GM20431 (cell line): ENCODE data around the gene GABBR1.
"Not testable (repeated sequence)": the region's sequence is repeated elsewhere in the genome, so short reads cannot be mapped to it uniquely, and the experiment has no call there.

Experiments
- in situ Hi-C: fragments of 300-500 bp; cut with MseI, MboI; formaldehyde crosslinking; loops from one replicate; pipeline ENCODE4 v1.15.0; 2020; ENCODE audit warnings: low sequenced_read_pairs; ENCODE audit not compliant: unreplicated experiment

The GABBR1 gene

DNA sequence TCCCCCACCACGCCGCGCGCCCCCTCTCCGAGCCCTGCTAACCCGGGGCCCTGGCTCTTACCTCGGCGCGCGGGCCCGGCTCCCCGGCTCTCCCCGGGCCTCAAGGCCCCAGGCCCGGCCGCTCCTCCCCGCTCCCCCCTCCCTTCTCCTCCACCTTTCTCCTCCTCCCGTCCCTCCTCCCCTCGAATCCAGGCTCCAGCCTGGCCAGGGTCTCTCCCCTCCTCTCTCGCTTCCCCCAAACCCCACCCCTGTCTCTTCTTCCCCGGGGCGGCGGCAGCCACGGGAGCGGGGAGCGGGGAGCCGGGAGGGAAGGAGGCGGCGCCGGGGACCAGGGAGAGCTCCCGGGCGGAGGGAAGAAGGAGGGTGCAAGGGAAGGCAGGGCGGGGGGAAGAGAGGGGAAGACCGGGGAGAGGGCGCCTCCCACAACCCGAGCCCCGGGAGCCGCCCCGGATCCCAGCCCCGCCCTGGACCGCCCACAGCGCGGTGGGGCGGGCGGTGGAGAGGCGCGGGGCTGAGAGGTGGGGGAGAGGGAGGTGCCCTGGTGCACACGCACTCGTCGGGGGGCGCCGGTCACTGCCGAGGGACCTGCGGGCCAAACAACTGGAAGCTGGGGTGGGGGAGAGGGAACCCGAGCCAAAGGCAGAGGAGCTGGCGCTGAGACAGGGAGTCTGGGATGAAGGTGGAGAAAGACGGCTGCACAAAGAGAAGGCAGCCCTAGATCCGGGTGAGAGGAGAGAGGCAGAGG, at the start of gene GABBR1:
Gene GABBR1 (minus strand): TSS at position 395 of the 745 bp plus-strand sequence. CDS start 798 bp downstream, outside the sequence.
- in situ Hi-C loops: no loop called here

DNA sequence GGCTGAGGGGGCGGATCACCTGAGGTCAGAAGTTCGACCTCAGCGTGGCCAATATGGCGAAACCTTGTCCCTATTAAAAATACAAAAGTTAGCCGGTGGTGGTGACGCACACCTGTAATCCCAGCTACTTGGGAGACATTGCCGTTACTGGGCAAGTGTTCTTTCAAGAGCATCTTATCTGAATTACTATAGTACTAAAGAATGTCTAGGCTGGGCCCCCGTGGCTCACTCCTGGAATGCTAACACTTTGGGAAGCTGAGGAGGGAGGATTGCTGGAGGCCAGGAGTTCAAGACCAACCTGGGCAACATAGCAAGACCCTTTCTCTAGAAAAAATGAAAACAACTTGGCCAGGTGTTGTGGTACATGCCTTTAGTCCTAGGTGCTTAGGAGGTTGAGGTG, 48.8 kb upstream of the GABBR1 start:
- in situ Hi-C loops: no loop called here

DNA sequence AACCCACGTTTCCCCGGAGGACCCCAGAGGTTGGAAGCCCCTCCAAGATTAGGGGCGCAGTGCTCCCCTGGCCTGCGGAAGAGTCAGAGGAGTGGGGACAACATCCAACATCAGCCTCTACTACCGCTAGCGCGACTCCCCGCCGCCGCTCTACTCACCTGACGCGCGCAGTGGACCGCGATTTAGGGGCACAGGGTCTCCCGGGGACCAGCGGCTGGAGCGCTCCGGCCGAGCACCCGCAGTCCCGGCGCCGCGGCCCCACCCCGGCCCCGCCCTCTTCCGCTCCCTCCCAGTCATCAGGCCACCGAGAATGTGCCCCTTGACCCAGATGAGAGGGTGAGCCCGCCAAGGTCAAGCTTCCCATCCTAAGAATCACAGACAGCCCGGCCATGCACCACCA, 47.9 kb upstream of the GABBR1 start, which contains the start of gene ZFP57:
Gene ZFP57 (minus strand): TSS at position 249 of the 400 bp plus-strand sequence. CDS start 4,149 bp downstream, outside the sequence.
- in situ Hi-C loops: no loop called here

DNA sequence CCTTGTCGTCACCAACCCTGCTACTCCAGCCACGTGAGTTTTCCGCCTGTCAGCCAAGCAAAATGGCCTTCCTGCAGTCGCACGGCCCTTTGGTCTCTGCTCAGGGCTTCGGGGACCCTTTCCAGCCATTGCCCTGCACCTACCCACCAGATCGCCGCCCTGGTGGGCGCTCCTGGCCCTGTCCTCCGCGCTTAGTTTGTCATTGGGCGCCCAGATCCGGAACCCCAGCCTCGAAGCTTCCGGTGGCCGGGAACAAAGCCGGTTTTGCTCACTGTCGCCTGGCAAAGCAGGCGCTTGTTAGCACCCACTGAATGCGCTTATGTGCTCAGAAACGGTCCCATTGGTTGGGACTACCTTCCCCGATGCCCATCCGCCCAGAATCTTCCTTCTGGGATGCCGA, 47.4 kb upstream of the GABBR1 start:
- in situ Hi-C loops: no loop called here

DNA sequence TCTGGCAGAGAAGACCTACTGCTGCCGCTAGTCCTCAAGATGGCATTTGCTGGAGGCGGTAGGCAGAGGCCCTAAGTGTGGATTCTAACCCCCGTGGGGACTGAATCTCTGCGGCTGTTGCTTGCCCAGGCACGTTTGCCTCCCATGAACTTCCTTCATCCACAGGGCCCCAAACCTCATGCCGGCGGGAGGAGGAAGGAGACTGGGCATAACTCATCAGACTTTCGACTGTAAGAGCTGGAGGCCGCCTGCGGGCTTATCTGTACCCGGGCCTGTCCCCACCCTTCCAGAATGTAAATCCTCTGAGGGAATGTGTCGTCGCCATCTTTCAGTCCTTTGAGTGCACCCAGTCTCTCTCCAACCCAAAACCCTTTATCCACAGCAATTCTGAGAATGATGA, 47.0 kb upstream of the GABBR1 start:
- in situ Hi-C loops: no loop called here

DNA sequence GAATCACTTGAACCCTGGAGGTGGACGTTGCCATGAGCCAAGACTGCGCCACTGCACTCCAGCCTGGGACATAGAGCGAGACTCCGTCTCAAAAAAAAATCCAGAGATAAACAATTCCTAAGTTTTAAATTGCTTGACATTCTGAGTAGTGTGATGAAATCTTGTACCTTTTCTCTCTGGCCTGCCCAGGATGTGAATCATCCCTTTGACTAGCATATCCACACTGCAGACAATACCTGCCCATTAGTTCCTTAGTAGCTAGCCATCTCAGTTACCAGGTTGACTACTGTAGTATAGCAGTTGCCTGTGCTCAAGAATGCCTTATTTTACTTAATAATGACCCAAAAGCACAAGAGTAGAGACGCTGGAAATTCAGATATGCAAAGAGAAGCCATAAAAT, 45.1 kb upstream of the GABBR1 start:
- in situ Hi-C loops: no loop called here

DNA sequence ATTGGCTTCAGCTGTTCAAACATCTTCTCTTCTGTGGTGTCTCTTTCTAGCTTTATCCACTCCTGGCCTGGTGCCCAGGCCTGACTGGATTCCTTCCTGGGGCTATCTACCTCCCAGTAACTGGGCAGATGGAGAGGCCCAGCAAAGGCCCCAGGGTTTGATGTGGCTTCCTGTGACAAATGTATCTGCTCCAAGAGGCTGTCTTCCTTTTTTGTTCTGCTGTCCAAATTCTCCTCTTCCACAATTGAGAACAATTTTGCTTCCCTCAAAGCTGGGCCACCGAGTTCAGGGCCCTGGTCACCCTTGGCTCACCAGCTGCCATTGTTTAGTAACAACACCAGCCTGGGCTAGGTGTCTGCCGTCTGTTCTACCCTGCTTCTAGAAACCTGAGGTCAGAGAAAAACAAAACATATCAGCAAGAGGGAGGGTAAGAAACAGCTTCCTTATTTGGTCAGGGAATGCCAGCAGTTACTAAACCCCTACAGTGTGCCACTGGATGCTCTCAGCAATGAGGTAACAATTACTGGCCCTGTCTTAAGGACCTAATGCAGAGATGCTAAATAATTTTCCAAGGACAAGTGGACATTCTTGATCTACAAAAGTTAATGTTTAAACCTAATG, 44.1 kb upstream of the GABBR1 start:
- in situ Hi-C loops: no loop called here

DNA sequence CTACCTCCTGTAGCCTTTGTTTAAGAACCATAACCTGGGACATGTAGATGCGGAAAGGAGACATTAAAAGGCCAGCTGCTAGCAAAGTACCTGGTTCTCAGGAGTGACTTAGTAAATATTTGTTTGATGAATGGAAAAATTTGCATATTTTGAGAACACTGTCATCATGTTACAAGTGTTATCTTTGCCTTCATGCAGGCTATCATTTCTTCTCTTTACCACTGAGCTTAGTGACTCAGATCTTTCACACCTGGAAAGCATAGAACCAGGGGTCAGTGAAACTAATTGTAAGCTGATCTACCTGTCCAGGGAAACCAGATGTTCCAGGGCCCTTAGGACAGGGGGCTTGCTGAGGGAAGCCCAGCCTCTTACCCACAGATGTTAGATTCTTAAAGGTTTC, 42.6 kb upstream of the GABBR1 start:
- in situ Hi-C loops: no loop called here

DNA sequence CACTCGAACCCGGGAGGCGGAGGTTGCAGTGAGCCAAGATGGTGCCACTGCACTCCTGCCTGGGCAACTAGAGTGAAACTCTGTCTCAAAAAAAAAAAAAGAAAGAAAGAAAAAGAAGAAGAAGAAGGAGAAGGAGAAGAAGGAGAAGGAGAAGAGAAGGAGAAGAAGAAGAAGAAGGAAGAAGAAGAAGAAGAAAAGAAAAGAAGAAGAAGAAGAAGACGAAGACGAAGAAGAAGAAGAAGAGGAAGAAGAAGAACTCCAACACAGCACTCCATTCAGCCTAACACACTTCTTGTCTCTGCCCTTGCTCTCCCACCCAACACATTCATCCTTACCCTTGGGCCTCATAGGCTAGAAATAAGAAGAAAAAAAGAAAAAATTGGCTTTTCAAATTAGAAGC, 41.0 kb upstream of the GABBR1 start:
- in situ Hi-C loops: no loop called here

DNA sequence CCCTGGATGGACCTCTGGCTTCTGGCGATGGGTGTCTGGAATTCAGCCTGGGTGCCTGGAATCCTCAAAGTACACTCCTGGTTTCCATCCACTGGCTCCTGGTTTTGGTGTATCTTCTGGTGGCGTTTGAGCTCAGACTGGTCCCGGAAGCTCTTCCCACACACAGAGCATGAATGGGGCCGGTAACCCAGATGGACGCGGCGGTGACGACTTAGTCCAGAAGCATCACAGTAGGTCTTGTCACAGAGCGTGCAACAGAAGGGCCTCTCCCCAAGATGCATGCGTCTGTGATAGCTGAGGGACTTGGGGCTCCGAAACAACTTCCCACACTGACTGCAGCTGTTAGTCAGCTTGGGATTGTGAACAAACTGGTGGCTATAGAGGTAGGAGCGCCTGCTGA, 40.2 kb upstream of the GABBR1 start:
- in situ Hi-C loops: no loop called here

DNA sequence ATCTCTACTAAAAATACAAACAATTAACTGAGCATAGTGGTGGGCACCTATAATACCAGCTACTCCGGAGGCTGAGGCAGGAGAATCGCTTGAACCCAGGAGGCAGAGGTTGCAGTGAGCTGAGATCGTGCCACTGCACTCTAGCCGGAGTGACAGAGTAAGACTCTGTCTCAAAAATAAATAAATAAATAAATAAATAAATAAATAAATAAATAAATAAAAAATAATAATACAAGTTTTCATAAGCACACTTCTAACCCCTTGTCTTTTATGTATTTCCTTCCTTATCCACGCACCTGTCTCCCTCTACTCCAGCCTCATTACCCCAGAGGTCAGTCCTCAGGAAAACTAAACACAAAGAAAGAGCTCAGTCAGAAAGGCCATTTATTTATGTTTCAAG, 39.1 kb upstream of the GABBR1 start:
- in situ Hi-C loops: not testable (repeated sequence)

DNA sequence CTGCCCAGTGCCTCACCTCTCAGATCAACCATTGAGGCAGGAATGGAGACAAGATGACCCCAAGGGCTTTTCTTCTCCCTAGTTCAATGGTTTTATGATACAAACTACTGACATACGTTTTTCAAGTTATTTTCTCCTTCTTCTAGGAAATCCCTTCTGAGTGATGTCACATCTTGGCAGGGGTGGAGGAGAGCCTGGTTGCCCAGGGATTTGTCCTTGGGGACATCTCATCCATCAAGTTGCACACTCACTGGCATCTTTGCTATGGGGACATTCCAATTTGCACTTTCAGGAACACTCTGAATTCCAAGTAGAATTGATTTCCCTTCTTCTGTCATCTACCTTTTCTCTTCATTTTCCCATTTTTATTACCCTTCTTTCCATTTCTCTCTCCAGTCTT, 38.0 kb upstream of the GABBR1 start:
- in situ Hi-C loops: no loop called here

DNA sequence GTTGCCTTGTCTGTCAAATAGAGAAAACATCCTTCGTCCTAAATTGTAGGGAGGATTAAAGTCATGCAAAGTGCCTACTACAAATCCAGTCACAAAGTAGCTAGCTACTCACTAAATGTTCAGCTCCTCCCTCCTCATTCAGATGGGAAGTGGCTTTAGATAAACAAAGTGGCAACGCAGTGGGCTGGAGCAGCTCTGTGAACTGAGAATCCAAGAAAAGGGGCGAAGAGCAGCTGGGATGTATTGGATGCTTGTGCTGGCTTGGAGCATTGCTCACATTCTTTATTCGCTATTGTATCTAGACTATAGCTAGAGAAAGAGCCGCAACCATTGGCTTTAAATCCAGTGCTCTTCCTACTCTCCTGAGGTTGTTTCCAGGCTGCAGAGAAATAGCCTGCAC, 34.2 kb upstream of the GABBR1 start:
- in situ Hi-C loops: no loop called here

DNA sequence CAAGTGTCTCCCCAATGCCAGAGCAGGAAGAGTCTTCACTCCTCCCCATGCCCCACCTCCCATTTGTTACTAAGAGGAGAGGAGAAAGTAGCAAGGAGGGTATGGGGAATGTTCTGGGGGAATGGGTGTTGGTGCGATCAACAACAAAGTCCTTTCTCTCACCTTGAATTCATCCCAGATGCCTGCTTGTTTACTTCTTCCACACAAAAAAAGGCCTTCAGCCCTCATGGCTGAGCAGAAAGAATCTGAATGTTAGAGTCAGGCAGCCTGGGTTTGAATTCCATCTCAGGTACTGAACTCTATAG, 33.8 kb upstream of the GABBR1 start:
- in situ Hi-C loops: no loop called here

DNA sequence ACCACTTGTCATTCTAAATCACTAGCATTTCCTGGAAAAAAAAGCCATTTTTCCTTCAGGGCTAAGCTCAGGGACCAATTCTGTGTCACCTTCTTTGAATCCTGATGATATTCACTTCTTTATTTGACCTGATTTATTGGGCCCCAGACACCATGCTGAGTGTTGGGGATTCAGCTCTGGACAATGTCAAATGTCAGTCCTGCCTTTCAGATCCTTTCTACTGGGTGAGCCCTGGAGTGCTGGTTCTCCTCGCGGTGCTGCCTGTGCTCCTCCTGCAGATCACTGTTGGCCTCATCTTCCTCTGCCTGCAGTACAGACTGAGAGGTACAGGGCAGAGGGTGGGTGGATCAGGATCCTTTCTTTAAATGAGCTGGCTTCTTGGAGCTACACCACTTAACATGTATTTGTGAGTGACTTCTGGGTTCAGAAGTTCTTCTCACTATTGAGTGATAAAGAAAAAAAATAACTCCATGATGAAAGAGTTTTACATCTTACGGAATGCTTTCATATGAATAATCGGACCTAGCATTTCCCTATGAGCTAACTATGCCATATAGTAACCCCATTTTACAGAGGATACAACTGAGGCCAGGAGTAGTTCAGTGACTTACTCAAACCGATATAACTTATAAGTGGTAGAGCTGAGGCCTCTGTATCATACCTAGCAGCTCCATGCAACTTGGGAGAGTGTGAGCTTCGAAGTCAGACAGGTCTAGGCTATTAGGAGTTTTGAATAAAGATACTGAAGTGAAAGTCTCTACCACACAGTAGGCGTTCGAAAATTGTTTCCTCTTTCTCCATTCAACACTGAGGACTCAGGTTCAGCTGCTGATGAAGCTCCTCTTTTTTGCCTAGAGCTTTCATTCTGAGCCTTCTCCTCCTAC, 33.2 kb upstream of the GABBR1 start:
- in situ Hi-C loops: no loop called here

DNA sequence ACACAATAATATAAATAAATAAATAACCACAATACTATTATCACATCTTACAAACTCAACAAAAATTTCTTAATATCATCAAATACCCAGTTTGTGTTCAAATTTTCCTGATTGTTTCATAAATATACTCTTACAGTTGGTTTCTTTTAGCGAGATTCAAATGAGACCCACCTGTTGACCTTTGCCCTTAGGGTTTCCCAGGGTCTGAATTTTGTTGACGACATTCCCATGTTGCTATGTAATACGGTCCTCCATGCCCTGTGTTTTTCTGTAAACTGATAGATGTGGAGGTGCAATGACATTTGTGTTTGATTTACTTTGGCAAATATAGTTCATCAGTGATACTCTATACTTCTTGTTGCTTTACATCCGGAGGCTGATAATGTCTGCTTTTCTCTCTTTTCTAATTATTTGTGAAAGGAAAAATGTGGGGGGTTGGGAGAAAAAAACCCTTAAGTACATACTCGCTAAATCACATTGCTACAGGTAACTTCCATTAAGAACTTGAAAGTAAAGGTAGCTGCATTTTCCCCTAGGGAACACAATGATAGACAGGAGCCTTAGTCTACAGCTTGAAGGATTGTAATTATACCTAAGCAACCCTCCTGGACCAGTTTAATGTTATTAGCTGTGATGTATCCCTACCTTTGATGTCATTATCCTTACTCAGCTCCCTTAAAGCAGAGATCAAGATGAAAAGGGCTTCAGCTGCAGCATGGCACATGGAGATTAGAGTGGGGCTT, 30.5 kb upstream of the GABBR1 start:
- in situ Hi-C loops: no loop called here

DNA sequence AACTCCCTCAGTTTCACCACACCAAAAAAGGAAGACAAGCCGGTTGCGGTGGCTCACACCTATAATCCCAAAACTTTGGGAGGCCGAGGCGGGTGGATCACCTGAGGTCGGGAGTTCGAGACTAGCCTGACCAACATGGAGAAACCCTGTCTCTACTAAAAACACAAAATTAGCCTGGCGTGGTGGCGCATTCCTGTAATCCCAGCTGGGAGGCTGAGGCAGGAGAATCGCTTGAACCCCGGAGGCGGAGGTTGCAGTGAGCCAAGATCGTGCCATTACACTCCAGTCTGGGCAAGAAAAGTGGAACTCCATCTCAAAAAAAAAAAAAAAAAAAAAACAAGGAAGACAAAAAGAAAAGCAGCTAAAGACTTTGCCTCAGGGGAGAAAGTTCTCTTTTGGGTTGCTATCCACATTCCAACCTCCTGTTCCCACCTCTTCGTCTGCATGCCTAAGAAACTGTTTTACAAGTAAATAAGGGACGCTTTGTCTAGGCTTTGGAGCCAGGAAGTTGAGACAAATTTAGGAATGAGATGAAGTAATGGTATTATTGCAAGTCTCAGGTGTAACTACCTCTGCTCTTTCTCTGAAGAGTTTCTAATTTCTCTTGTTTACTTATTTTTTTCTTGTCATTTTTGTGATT, 28.6 kb upstream of the GABBR1 start:
- in situ Hi-C loops: not testable (repeated sequence)

DNA sequence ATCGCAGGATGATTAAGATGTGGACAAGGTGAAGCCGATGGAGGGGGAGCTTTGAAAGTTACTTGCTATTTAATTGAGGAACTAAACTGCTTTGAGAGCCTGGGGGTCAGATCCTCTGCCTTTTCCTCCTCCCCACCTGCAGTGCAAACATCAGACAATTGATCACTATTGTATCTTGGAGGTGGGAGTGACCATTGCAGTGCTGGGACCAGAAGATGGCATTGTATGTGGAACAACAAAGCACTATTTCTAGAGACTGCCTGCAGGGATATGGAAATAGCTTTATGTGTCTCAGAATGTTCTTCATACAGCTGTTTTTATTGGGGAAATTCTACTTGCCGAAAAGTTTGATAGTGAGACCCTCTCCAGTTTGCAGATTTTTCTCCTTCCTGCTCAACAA, 28.1 kb upstream of the GABBR1 start:
- in situ Hi-C loops: no loop called here

DNA sequence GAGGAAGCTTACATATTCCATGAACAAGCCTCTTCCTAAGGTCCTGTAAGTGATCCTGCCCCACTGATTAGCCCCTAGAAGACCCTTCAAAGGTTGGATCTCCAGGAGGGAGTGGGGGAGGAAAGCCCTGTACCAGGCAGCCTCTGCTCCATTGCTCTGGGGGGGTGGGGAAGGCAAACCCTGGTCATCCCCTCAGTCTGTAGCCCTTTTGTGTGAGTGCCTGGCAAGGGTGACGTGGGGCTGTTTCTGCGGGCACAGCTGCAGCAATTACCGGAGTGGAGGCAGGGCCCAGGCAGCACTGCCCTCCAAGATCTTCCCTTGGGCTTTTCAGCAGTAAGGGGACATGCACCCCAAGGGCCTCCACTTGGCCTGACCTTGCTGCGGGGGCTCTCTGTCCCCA, 23.8 kb upstream of the GABBR1 start, which contains the start of gene MOG:
Gene MOG (plus strand): TSS at position 295 of the 400 bp plus-strand sequence. CDS start 118 bp downstream, outside the sequence.
- in situ Hi-C loops: no loop called here

DNA sequence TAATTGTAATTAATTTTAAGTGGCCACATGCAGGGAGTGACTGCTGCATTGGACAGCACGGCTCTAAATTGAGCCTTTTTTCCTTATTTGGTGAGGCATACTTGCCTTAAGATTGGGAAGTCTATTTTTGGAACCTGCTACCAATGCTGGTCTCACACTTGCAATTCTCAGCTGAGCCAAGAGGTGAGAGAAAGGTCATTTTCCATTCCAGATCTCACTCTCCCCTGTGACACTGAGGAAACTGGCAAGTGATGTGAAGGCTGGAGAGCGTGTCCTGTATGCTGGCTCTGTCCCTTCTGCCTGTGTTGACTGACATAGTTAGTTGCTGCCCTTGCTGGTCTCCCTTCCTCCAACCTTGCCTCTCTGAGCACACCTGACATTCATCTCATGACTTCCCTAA, 23.2 kb upstream of the GABBR1 start:
- in situ Hi-C loops: no loop called here
